HL-60 (cell line): ENCODE measurements around the gene NNMT.

Experiments
- CTCF ChIP-seq: IDR thresholded peaks from one replicate; pipeline ENCODE4 v1.5.1; 2011; ENCODE audit warnings: low read length, control low read depth, inconsistent platforms; ENCODE audit not compliant: insufficient read depth
- GABPA ChIP-seq: IDR thresholded peaks from 2 replicates; pipeline ENCODE4 v1.6.1; 2012; ENCODE audit warnings: low read depth
- POLR2AphosphoS5 ChIP-seq: IDR thresholded peaks from 2 replicates; pipeline ENCODE4 v1.6.1; 2012; ENCODE audit warnings: low read depth

- no peak for TF ChIP-seq GABPA
- TF ChIP-seq CTCF = no peak
- TF ChIP-seq POLR2AphosphoS5 = no peak
These were observed 34.4 kb upstream of the NNMT start for GRCh38 chr11:114261791-114262190.
